Measurements from ENCODE around the gene TBC1D21.
A peak's percentile ranks its signal among the peaks of the same experiment; 100 is the strongest.

Gene TBC1D21

GRCh38 chr15:73928971-73929627 lies 55.7 kb downstream of the TBC1D21 start (continued):
- TF ChIP-seq ZNF76 (tag by site-specific recombination; IDR thresholded peaks at IDR 0.05; ENCODE audit: borderline replicate concordance, low read depth): peak; percentile 55; the same call in 1 of the 2 replicates
- TF ChIP-seq ZSCAN16 (tag by site-specific recombination; IDR thresholded peaks at IDR 0.05): no peak
- no peak for TF ChIP-seq HOXA7 (CRISPR knock-in tag; IDR thresholded peaks at IDR 0.05; ENCODE audit: borderline replicate concordance)
- TF ChIP-seq KLF10 (tag by site-specific recombination; IDR thresholded peaks at IDR 0.05): no peak
- TF ChIP-seq ZSCAN5A (tag by site-specific recombination; IDR thresholded peaks at IDR 0.05): no peak

DNA sequence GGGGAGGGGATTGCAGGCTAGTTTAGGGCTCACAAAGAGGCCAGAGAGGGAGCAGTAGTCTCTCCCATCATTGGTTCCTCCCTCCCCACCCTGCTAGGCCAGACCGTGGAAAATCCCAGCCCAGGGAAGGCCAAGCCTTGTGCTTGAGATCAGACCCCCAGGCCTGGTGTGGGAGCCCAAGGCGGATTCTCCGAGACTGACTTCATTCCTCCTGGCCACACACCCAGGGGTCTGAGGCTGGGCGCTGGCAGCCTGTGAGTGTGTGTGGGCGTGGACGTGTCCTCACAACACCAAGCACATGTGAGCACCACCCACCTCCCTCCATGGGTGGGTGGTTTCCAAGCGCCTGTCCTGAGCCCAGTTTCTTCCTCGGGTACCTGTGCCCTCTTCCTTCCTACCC lies 57.0 kb downstream of the TBC1D21 start:
- Histone ChIP-seq H3K4me1 (ENCODE audit: control insufficient read depth, insufficient read depth, low read length) (peaks cover 4% of the 10 kb centered on the region), H3K27ac (ENCODE audit: extremely low read depth, low read depth, low read length) (no peak overlapping the region), H3K9me3 (ENCODE audit: control insufficient read depth, insufficient read depth, low read depth, low read length) (no peaks in the 10 kb centered on the region), H3K36me3 (ENCODE audit: control insufficient read depth in 2 of 2, insufficient read depth in 1 of 2, low read length in 2 of 2) (no peaks in the 10 kb centered on the region), H3K4me3 (ENCODE audit: low read depth, low read length) (no peak overlapping the region)
- POLR2A ChIA-PET: no interaction called here
- TF ChIP-seq ZNF214 (tag by site-specific recombination; IDR thresholded peaks at IDR 0.05; ENCODE audit: borderline replicate concordance) (no peak), ZNF510 (tag by site-specific recombination; IDR thresholded peaks at IDR 0.05; ENCODE audit: insufficient replicate concordance) (no peak), ZIC2 (tag by site-specific recombination; IDR thresholded peaks at IDR 0.05) (no peak), EGR2 (tag by site-specific recombination; IDR thresholded peaks at IDR 0.05; ENCODE audit: low read depth) (peak; percentile 96), KLF1 (tag by site-specific recombination; IDR thresholded peaks at IDR 0.05) (peak; percentile 80), ZNF521 (tag by site-specific recombination; IDR thresholded peaks at IDR 0.05) (no peak), PRDM10 (tag by site-specific recombination; IDR thresholded peaks at IDR 0.05) (0 out of 2 replicates have a peak, but pooled peaks have one; percentile 46), GLIS2 (tag by site-specific recombination; IDR thresholded peaks at IDR 0.05) (0 out of 2 replicates have a peak, but pooled peaks have one; percentile 18), ZSCAN16 (tag by site-specific recombination; IDR thresholded peaks at IDR 0.05) (no peak), GLIS1 (tag by site-specific recombination; IDR thresholded peaks at IDR 0.05) (peak; percentile 90), ZFHX2 (tag by site-specific recombination; conservative IDR thresholded peaks at IDR 0.05) (peak; percentile 97), ZNF391 (tag by site-specific recombination; IDR thresholded peaks at IDR 0.05; ENCODE audit: borderline replicate concordance, low read depth) (no peak)
- TF ChIP-seq, protein P1, sequence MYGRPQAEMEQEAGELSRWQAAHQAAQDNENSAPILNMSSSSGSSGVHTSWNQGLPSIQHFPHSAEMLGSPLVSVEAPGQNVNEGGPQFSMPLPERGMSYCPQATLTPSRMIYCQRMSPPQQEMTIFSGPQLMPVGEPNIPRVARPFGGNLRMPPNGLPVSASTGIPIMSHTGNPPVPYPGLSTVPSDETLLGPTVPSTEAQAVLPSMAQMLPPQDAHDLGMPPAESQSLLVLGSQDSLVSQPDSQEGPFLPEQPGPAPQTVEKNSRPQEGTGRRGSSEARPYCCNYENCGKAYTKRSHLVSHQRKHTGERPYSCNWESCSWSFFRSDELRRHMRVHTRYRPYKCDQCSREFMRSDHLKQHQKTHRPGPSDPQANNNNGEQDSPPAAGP (tag by site-specific recombination; IDR thresholded peaks at IDR 0.05): peak; percentile 65; the same call in 1 of the 2 replicates
- CTCF ChIA-PET: interaction anchor here (2.0 kb wide), 1 partner anchor 11 kb away, joined by 7 read pairs; no protein-coding TSS in a partner anchor

Measured in HEK293 (cell line).